Measurements from ENCODE around the gene KIF22.
A peak's percentile ranks its signal among the peaks of the same experiment; 100 is the strongest.

KIF22 gene

GRCh38 chr16:29804020-29804419, 13.5 kb downstream of the KIF22 start:
- DNase-seq (ENCODE audit: low spot score): no peak

DNA sequence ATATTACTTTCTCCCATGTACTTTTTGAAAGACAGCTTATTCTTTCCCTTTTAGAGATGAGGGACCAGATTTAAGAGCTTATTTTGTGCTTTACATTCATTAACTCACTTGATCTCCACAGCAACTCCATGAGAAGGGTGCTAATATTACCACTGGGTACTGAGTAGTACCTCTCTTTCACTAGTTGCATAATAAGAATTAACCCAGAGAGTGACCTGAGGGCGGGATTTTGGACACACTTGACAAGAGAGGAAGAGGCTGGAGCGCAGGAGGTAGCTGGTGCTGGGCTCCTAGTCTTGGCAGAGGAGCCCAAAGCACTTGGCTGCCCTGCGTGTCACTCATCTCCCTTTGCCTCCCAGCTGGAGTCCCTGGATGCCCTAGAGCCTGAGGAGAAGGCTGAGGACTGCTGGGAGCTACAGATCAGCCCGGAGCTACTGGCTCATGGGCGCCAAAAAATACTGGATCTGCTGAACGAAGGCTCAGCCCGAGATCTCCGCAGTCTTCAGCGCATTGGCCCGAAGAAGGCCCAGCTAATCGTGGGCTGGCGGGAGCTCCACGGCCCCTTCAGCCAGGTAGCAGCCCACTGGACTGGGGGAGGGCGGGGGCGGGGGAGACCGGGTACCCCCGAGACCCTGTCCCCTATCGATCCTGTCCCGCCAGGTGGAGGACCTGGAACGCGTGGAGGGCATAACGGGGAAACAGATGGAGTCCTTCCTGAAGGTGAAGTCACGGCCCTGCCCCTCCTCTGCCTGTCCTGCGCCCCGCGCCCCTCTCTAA, 14.1 kb downstream of the KIF22 start:
- no peak for DNase-seq (ENCODE audit: low spot score)

DNA sequence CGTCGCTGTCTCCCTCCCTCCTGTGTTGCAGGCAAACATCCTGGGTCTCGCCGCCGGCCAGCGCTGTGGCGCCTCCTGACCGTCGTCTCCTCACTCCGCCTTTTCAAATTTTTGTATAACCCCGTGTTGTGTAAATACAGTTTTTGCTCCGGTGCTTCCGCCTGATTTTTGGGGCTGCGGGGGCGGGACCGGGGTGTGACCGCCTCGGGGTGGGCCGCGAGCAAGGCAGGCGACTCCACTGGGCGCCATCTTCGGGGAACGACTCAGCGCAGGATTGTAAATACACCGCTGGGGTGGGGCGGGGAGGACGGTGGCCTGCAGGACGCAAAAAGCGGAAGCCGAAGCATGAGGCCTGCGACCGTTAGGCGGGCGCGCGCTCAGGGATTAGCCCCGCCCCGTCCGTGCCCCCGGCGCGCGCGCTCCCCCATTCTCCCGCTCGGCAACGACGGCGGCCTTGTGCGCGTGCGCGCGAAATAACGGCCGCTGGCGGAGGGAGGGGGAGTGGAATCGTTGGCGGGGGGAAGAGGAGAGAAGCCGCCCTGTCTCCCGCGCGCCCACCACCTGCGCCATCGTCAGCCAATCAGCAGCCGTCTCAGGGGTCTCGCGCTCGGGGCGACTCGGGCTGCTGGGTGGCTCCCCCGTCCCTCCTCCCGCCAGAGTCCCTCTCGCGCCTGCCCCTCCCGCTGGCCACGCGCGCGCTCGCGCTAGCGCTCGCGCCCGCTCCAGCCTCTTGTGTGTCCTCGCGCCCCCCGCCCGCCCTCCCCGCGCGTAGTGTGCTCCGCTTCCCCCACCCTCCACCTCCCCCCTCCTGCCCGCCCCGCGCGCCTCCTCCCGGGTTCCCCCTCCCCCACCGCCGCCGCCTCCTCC, 14.9 kb downstream of the KIF22 start:
- peak; percentile 99 for DNase-seq (ENCODE audit: low spot score)

DNA sequence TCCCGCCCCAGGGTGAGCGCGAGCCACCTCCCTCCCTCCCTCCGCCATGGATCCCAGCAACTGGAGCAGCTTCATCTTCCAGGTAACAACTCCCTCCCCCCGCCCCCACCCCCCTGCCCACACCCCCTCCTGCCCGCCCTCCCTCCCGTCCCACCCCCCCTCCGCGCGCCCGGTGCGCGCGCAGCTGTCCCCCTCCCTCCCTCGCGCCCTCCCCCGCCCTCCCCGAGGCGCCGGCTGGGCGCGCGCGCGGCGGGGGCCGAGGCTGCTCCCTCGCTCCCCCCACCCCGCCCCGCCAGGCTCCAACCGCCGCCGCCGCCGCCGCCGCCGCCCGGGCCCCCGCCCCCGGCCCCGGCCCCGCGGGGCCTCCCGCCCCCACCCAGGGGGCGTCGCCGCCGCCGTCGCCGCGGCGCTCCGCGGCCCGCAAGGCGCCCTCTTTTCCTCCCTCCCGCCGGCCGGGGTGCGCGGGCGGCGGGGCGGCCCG, 15.6 kb downstream of the KIF22 start, which contains the start of gene MAZ:
Gene MAZ, plus strand, starts transcription at position 431 of the 481 bp plus-strand sequence. CDS start 173 bp downstream, outside the sequence.
- DNase-seq (ENCODE audit: low spot score): no peak

GRCh38 chr16:29806641-29807425, 16.3 kb downstream of the KIF22 start:
- no peak for DNase-seq (ENCODE audit: low spot score)

DNA sequence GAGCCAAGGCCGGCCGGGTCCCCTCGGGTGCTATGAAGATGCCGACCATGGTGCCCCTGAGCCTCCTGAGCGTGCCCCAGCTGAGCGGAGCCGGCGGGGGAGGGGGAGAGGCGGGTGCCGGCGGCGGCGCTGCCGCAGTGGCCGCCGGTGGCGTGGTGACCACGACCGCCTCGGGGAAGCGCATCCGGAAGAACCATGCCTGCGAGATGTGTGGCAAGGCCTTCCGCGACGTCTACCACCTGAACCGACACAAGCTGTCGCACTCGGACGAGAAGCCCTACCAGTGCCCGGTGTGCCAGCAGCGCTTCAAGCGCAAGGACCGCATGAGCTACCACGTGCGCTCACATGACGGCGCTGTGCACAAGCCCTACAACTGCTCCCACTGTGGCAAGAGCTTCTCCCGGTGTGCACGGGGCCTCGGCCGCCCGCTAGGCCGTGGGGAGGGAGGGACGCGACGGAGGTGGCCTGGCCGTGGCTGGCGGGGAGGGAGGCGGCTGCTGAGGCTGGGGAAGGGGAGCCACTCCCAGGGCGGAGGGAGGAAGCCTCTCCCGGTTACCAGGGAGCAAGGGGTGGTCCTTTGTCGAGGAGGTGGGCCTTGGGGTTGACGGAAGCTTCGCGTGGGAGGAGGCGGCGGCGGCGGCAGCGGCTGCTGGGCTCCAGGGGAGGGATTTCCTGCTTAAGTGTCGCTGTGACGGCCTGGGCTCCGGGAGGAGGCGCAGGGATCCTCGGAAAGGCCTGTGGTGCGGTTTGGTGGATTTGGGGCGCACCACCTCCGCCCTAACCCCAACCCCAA, 17.1 kb downstream of the KIF22 start:
- peak; percentile 93 for DNase-seq (ENCODE audit: low spot score)

DNA sequence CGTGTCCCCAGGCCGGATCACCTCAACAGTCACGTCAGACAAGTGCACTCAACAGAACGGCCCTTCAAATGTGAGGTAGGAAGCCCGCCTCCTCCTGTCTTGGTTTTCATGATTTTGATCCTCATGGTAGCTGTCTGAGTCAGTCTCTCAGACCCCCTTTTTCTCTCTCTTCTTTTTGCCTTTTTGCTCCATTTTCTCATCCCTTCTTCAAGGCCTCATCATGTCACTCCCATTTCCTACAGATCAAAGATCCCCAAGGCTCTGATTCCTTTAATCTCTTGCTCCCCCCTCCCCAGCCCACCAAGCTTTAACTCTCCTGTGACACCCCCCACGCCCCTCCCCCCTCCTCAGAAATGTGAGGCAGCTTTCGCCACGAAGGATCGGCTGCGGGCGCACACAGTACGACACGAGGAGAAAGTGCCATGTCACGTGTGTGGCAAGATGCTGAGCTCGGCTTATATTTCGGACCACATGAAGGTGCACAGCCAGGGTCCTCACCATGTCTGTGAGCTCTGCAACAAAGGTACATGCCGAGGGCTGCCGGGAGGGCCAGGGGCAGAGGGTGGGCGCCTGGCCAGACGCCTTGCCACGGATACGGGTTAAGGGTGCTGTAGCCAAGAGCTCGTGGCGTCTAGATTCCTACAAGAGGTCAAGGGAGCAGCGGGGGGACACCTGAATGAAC, 17.8 kb downstream of the KIF22 start:
- no peak for DNase-seq (ENCODE audit: low spot score)

DNA sequence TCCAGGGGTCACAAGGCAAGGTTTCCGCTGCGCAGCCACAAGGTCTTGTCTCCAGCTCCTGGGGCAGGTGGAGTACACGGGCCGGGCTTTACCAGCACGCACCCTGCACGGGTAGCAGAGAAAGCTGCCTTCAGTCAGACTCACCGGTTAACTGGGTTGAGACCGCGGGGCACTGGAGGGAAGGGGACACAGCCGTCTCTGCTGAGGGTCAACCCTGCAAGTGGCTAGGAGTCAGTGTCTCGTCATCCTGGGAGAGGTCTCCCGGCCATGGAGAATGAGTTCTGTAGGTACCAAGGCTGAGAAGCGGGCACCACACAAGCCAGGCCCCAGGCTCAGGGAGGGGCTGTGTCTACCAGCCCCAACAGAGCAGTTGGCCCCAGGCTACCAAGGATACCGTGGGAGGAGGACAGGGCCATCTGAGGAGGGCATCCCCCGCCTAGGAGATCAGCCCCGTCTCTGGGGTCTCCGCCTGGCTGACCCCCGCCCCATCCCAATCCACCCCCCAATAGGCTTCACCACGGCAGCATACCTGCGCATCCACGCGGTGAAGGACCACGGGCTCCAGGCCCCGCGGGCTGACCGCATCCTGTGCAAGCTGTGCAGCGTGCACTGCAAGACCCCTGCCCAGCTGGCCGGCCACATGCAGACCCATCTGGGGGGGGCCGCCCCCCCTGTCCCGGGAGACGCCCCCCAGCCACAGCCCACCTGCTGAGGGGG, 18.6 kb downstream of the KIF22 start:
- no peak for DNase-seq (ENCODE audit: low spot score)

GRCh38 chr16:29809850-29810698, 19.5 kb downstream of the KIF22 start:
- DNase-seq (ENCODE audit: low spot score): no peak

DNA sequence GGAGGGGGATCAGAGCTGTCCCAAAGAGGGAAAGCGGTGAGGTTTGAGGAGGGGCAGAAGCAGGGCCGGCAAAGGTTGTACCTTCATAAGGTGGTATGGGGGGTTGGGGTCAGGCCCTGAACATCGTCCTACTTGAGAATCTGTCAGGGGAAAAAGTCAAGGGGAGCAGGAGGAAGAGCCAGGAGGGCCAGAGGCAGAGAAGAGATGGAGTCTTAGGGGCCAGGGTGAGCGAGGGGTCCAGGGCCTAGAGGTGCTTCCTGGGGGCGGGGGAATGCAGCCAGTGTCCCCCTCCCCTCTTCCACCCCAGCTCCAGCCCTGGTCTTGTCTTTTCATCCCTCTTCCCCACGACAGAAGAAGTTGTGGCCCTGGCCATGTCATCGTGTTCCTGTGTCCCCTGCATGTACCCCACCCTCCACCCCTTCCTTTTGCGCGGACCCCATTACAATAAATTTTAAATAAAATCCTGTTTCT, 20.2 kb downstream of the KIF22 start:
- DNase-seq (ENCODE audit: low spot score): no peak

- DNase-seq (ENCODE audit: low spot score): peak; percentile 87
Measured at GRCh38 chr16:29811170-29811895, 20.8 kb downstream of the KIF22 start.

GRCh38 chr16:29811896-29812665, 21.5 kb downstream of the KIF22 start, which contains the start of gene PRRT2:
Gene PRRT2, plus strand, starts transcription at chr16:29812193. Its CDS starts 862 bp downstream, at chr16:29813055.
- peak; percentile 90 for DNase-seq (ENCODE audit: low spot score)

DNA sequence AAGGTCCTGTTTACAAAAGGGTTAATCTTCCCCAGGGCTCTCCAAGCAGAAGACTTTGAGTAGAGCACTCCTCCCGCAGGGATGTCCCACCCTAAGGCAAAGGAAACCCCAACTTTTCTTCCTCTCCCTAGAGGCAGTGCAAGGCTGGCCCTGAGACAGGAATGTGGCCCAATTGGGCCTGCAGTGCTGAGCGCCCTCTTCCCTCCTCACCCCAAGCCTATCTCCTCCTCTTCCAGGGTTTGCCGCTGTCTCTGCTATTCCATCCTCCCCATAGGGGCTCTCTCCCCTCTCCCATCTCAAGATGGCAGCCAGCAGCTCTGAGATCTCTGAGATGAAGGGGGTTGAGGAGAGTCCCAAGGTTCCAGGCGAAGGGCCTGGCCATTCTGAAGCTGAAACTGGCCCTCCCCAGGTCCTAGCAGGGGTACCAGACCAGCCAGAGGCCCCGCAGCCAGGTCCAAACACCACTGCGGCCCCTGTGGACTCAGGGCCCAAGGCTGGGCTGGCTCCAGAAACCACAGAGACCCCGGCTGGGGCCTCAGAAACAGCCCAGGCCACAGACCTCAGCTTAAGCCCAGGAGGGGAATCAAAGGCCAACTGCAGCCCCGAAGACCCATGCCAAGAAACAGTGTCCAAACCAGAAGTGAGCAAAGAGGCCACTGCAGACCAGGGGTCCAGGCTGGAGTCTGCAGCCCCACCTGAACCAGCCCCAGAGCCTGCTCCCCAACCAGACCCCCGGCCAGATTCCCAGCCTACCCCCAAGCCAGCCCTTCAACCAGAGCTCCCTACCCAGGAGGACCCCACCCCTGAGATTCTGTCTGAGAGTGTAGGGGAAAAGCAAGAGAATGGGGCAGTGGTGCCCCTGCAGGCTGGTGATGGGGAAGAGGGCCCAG, 22.4 kb downstream of the KIF22 start:
- no peak for DNase-seq (ENCODE audit: low spot score)

DNA sequence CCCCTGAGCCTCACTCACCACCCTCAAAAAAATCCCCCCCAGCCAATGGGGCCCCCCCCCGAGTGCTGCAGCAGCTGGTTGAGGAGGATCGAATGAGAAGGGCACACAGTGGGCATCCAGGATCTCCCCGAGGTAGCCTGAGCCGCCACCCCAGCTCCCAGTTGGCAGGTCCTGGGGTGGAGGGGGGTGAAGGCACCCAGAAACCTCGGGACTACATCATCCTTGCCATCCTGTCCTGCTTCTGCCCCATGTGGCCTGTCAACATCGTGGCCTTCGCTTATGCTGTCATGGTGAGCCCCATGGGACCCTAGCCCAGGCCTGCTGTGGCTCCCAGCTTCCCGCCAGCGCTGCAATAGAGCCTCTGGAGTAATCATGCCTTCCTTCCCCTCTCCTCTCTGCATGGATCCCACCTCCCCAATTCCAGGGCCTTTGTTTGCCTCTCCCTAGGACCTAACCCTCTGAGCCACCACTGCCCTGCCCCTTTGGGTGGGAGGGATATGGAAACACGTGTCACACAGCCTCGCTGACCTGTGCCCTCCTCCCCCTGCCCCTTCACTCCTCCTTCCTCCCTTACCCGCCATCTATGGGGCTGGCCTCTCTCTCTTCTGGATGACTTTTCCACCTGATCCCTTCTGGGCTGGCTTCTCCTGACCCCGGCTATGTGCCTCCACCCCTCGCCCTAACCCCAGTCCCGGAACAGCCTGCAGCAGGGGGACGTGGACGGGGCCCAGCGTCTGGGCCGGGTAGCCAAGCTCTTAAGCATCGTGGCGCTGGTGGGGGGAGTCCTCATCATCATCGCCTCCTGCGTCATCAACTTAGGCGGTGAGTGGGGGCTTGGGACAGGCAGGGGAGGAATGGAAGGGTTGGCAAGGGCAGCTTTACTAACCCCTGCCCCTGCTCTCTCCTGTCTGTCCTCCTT, 23.4 kb downstream of the KIF22 start:
- no peak for DNase-seq (ENCODE audit: low spot score)

DNA sequence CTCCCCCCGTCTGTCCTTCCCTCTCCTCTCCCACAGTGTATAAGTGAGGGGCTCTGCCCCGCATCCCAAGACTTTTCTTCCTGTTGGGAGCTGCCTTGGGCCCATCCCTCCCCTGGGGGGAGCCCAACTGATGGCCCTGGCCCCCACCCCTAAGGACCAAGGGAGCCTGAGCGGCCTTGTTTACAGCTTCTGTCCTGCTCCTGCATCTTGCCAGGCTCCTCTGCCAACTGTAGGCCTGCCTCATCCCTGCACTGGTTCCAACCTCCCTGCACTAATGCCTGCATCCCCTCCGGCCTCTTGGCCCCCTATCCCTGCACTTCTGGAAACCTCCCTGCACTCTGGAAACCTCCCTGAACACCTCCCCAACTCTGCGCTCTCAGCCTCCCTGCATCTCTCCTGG, 24.0 kb downstream of the KIF22 start:
- no peak for DNase-seq (ENCODE audit: low spot score)
